Stimulated activated CD4-positive, alpha-beta T cell treated with anti-CD3 and anti-CD28 coated beads, Interleukin-15, amount 100 ng/mL, for 48 hours (primary cell): Measurements from ENCODE around the gene EMX1.
"Not testable (repeated sequence)": the region's sequence is repeated elsewhere in the genome, so short reads cannot be mapped to it uniquely, and the experiment has no call there.

ENCODE experiments used
- DNase-seq, 2 donors: peaks; one replicate each; pipeline ENCODE4 v3.0.0-alpha.2; 2020; ENCODE audit warnings: low read depth in 2 of 2

Gene EMX1

DNA sequence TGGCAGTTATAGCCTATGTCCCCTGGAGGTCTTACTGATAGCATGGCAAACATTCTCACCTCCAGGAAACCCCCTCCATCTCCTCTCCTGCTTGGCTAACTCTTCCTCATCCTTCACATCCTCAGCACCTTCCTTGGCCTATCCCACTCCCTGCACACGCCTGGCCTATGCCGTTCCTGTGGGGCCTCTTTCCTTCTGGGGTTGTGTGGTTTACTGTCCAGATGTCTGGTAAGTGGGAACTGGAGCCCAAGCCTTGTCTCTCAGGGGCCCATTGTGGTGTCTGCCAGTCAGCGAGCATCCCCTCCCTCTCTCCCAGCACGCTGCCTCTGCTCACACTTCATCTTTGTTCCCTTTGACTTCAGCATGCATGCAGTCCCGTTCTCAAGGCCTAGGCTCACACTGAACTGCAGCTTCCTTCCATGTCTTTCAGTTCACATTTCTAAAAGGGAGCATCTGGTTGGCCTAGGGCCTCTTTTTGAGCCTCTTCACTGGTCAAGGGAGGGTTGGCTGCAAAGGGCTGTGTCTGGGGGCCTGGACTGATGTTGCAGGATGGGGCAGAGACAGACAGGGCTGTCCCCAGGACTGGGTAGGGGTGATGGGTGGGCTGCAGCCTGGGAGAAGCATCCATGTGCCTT is 17.0 kb upstream of the EMX1 start:
- no peak for DNase-seq

- DNase-seq = no peak
Measured at GRCh38 chr2:72901426-72901825, 15.9 kb upstream of the EMX1 start.

DNA sequence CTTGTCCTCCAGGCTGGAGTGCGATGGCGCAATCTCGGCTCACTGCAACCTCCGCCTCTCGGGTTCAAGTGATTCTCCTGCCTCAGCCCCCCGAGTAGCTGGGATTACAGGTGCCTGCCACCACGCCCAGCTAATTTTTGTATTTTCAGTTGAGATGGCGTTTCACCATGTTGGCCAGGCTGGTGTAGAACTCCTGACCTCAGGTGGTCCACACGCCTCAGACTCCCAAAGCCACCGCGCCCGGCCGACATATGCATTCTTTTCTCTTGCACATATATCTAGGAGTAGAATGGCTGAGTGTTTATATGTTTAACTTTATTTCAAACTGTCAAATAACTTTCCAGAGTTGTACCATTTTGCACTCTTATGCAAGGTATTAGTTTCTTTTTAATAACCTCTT is 9.9 kb upstream of the EMX1 start:
- not testable (repeated sequence) for DNase-seq

- no peak for DNase-seq
Measured at GRCh38 chr2:72908741-72909140, 8.6 kb upstream of the EMX1 start.

DNA sequence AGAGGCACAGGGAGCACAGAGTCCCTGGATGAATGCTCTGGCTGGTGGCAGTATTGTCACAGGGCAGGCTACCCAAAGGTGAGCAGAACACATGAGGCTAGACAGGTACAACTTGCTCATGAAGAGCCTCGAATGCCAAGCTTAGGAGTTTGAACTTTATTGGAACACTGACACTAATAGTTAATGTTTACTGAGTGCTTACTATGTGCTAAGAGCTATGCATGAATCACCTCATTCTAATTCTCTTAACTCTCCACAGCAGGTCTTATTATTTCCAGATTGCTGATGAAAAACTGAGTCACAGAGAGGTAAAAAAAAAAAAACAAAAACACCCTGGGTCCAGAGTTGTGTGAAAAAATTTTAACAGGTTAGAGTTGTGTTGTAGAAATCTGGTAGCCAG is 6.1 kb upstream of the EMX1 start:
- no peak for DNase-seq

DNA sequence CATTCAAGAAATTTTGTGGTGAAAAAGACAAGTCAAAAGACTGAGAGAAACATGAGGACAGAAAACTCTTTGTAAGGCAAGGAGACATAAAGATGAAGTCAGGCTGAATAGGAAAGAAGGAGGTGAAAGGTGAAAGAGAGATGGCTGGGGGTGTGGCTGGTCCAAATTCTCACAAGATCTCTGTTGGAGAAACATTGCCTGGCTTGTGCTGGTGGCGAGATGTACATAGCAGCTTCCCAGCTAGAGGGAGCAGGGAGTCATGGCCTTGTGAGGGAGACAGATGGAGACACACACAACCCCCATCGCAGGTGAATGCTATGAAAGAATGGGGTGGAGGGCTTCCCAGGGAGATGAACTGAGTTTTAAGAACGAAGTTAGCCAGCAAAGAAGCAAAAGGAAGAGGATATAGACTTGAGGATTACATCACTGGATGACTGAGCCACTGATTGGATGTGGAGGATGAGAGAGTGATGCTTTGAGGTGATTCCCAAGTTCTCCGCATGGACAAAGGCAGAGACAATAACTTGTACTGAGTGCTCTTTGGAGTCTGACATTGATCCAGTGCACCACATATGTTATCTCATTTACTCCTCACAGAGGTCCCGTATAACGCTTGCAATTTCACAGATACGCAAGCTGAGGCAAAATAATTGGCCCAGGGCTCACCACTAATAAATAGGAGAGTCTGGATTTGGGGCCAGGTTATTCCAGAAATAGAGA is 3.7 kb upstream of the EMX1 start:
- no peak for DNase-seq

GRCh38 chr2:72914206-72914559 is 3.1 kb upstream of the EMX1 start:
- DNase-seq = no peak

- DNase-seq = no peak
Measured at GRCh38 chr2:72914589-72915319, 2.6 kb upstream of the EMX1 start.

GRCh38 chr2:72915320-72915906 is 1.9 kb upstream of the EMX1 start:
- no peak for DNase-seq

DNA sequence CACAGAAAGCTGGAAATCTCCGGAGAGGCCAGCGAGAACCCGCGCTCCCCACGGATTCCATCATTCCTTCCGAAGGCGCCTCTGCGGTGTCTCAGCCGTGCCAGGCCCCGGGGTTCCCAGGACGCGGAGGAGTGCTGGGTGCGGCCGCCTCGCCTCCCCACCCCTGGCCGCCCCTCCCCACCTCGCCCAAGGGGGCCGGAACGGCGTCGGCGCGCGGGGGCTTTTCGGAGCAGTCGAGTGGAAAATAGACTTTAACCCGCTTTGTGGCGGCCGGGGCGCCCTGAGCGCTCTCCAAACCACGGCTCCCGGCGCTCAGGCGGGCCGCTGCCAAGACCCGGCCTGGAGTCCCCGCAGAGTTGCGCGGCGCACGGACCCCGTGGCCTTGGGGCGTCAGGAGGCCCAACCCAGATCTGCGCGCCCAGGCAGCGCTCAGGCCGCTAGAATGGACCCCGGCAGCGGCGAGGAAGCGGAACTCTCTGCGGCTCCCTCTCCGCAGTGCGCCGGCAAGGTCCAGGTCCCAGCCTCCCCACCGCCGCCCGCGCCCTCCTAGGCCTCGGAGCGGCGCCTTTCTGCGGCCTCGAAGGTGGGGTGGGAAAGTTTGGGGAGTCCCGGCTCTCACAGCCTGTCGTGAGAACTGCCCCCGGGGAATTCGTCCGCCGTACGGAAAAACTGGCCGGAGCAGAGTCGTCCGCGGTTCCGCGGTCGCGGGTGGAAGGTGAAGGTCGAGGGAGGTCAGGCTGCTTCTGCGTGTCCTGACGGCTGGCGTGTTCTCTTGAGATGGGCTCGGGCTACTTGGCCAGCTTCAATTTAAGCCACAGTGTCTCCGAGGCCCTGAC is 1.2 kb upstream of the EMX1 start:
- peak in 1 of 2 donors; percentile 40 for DNase-seq

GRCh38 chr2:72916743-72917137 is 579 bp upstream of the EMX1 start:
- DNase-seq = no peak

DNA sequence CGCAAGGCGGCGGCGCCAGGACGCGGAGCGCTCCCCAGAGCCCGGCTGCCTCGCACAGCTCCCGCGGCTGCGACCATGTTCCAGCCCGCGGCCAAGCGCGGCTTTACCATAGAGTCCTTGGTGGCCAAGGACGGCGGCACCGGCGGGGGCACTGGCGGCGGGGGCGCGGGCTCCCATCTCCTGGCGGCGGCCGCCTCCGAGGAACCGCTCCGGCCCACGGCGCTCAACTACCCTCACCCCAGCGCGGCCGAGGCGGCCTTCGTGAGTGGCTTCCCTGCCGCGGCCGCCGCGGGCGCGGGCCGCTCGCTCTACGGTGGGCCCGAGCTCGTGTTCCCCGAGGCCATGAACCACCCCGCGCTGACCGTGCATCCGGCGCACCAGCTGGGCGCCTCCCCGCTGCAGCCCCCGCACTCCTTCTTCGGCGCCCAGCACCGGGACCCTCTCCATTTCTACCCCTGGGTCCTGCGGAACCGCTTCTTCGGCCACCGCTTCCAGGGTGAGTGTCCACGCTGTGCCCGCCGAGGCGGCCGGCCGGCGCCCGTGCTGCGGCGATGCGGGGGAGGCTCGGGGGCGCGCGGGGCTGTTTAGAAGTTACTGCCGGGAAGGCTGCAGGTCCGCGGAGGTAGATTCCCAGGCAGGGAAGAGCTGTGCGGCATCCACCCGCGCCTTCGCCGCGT is 696 bp downstream of the EMX1 start:
- no peak for DNase-seq

DNA sequence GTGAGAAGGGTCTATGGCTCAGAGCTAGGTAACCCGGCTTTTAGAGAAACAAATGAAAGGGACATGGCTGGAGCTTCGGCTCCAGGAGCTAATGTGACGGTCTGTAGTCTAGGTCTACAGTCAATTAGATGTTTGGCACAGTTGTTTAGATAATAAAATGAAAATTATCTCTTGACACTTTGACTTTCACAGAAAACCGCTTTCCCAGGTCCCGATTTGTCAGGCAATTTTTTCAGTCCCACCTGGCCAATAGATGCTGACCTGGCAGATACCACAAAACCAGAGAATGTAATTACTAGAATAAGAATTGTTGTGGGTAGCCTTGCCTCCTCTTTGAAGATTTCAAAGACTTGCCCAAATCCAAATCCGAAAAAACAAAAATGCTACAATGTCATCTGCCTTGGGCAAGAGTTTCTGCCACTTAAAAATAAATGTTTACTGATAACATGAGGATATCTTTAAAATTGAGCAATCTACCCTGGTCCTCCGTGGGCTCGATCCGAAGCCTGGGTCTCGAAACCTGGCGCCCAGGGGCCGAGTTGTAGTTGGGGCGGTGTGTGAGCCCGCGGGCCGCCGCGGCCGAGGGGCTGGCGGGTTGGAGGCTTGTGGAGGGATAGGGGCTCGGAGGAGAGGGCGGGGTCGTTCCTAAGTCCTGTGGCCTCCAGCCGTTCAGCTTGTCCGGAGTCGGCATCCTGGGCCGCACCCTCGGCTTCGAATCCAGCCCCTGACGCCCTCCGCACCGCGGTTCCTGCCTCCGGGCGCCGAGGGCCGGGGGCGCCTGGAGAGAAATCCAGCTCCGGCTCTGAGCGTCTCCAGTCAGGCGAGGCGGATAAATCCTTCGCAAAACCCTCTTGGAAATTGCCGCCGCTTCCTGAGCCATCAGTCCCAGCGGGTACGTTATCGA is 2.3 kb downstream of the EMX1 start:
- no peak for DNase-seq

DNA sequence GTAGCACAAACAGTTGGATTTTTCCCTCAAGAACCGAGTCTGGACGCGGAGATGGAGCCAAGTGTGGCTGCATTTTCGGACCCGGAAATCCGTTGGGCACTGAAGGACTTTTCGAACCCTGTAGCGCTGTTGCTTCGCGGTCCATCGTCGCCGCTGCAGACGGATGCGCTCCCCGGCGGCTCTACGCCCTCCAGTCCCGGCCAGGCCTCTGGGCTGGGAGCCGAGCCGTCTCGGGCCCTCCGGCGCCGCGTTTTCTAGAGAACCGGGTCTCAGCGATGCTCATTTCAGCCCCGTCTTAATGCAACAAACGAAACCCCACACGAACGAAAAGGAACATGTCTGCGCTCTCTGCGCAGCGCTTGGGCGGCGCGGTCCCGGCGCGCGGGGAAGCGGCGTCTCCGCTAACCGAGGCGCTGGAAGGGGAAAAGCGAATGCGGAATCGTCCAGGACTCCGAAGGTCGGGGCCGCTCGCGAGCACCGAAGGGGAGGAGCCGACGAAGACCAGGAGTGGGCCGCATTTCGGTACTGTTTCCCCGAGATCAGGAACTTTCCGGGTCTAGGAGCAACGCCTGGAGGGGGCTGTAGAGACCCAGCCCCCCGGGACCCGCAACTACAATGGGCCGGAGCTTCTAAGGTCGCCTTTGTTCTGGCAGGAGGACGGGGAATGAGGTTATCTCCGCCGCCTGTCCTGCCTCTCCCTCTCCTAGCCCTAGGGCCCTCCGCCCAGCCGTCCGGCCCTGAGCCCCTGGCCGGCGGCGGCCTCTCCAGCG is 3.2 kb downstream of the EMX1 start:
- no peak for DNase-seq

GRCh38 chr2:72921088-72921851 is 4.0 kb downstream of the EMX1 start:
- DNase-seq = no peak

- no peak for DNase-seq
Measured at GRCh38 chr2:72921853-72922252, 4.5 kb downstream of the EMX1 start.

DNA sequence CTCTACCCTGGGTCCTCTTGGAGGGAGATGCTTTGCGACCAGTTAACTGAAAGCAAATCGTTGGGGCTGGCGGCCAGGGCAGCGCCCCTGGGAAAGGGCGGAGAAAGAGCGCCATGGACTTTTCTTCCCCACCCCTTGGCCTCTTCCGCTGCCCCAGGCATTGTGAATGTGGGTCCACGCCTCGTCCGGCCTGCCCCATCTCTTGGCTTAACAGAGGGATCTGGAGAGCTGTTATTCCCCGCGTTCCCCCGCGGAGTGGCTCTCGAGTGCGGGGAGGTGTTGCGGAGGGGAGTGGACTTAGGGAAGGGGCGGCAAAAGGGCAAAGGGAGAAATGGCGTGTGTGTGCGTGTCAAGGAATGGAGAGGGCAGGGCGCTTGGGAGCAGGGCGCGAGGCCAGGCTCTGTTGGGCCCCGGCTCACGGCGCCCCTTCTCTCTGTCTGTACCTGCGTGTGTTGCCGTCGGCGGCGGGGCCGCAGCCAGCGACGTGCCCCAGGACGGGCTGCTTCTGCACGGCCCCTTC is 6.6 kb downstream of the EMX1 start:
- no peak for DNase-seq
